ENCODE results near the gene SLC38A2.
"Not testable (repeated sequence)": the region's sequence is repeated elsewhere in the genome, so short reads cannot be mapped to it uniquely, and the experiment has no call there.

- TF ChIP-seq POLR2A, CTCF (IDR thresholded peaks at IDR 0.05): not testable (repeated sequence)
Measured at GRCh38 chr12:46325075-46325474, 47.5 kb downstream of the SLC38A2 start.

Measured in lower leg skin (tissue), 3 donors.